HepG2 (cell line): ENCODE results near the gene MGST1. TPM values are rescaled to one million over a fixed set of nuclear protein-coding genes. Genes with fewer than 3 reads are reported as not detected.

Experiments
- ATAC-seq: fragments of 200-7000 bp; cut with Tn5 transposase; 3 replicates; pipeline ENCODE4 v1.9.1; 2020; ENCODE audit warnings: mild to moderate bottlenecking, moderate library complexity
- BruUV-seq: library from RNA; stranded (reverse); fragments of 400-500 nt; replicated peaks from 2 replicates; lab custom pipeline; 2021; lab: Mats Ljungman, UMichigan
- CTCF ChIA-PET: fragments of 300-600 bp; formaldehyde crosslinking; extraction: SDS; loops from one replicate; lab custom pipeline; 2021; ENCODE audit warnings: low total read pairs, inconsistent platforms, low intra/inter-chr PET ratio; lab: Yijun Ruan, JAX
- POLR2A ChIA-PET: fragments of 350-600 bp; sonication (Branson Sonifier 250); formaldehyde crosslinking; loops from one replicate; lab custom pipeline; 2020; ENCODE audit warnings: antibody characterized with exemption, inconsistent platforms; lab: Yijun Ruan, JAX
- DNase-seq: peaks from one replicate; pipeline ENCODE4 v3.0.0-alpha.2; 2015; ENCODE audit warnings: low spot score
- FAIRE-seq: peaks from 3 replicates; lab custom pipeline; 2011; peaks lifted over from hg19 to GRCh38; lab: Jason Lieb, UNC
- H2AFZ ChIP-seq: one replicate; pipeline ENCODE4 v1.6.1; 2011; ENCODE audit warnings: low read length, inconsistent platforms
- H3K27ac ChIP-seq: fragments of 300-600 bp; 3 replicates; pipeline ENCODE4 v1.8.0; 2011; ENCODE audit warnings: mixed run types, mild to moderate bottlenecking, mixed read lengths, low read length, inconsistent platforms; ENCODE audit not compliant: insufficient read depth; ENCODE audit errors: extremely low read length
- H3K27me3 ChIP-seq, 2 experiments: fragments of 200-600 bp in 1 of 2; 2 replicates in 1 of 2; 3 replicates in 1 of 2; pipeline versions ENCODE4 v1.6.0 to v1.8.0; 2011; ENCODE audit warnings: low read length in 2 of 2, mild to moderate bottlenecking in 2 of 2, moderate library complexity in 2 of 2, inconsistent platforms in 1 of 2; ENCODE audit not compliant: insufficient read depth in 2 of 2, control insufficient read depth in 1 of 2
- H3K36me3 ChIP-seq, 2 experiments: fragments of 200-600 bp in 1 of 2; replicated peaks in 1 of 2; 2 replicates in 1 of 2; 3 replicates in 1 of 2; pipeline versions ENCODE4 v1.5.1 to v1.8.0; 2011; ENCODE audit warnings: low read length in 2 of 2, inconsistent platforms in 1 of 2; ENCODE audit not compliant: insufficient read depth in 2 of 2, control insufficient read depth in 1 of 2
- H3K4me1 ChIP-seq: 2 replicates; pipeline ENCODE4 v1.5.1; 2012; ENCODE audit warnings: low read length, inconsistent platforms; ENCODE audit not compliant: insufficient read depth
- H3K4me2 ChIP-seq: 2 replicates; pipeline ENCODE4 v1.6.0; 2011; ENCODE audit warnings: low read depth, low read length, inconsistent platforms
- H3K4me3 ChIP-seq, 3 experiments: fragments of 200-600 bp in 1 of 3; sonication (generic), shearing (Covaris generic) in 1 of 3; replicated peaks in 1 of 3; 2 replicates each; pipeline ENCODE4 v1.5.1; 2011 to 2016; ENCODE audit warnings: low read length in 3 of 3, inconsistent platforms in 2 of 3, low read depth in 2 of 3, mild to moderate bottlenecking in 2 of 3, control low read depth in 1 of 3, mixed read lengths in 1 of 3; ENCODE audit not compliant: insufficient read depth in 1 of 3
- H3K79me2 ChIP-seq: one replicate; pipeline ENCODE4 v1.6.1; 2011; ENCODE audit warnings: low read length, inconsistent platforms; ENCODE audit not compliant: insufficient read depth
- H3K9ac ChIP-seq: 2 replicates; pipeline ENCODE4 v1.6.0; 2011; ENCODE audit warnings: mild to moderate bottlenecking, low read depth, low read length, inconsistent platforms; ENCODE audit not compliant: insufficient read depth
- H3K9me3 ChIP-seq: 2 replicates; pipeline ENCODE4 v1.5.1; 2012; ENCODE audit warnings: mild to moderate bottlenecking, low read length
- H4K20me1 ChIP-seq: 2 replicates; pipeline ENCODE4 v1.6.0; 2011; ENCODE audit warnings: inconsistent platforms, mild to moderate bottlenecking, low read length, moderate library complexity; ENCODE audit not compliant: insufficient read depth
- ADNP ChIP-seq: sonication (generic); formaldehyde crosslinking; IDR thresholded peaks from 2 replicates; pipeline ENCODE4 v1.4.0; 2020; ENCODE audit warnings: missing genetic modification reagents
- SP2 ChIP-seq: sonication (generic); formaldehyde crosslinking; IDR thresholded peaks from 2 replicates; pipeline ENCODE4 v1.5.1; 2020; ENCODE audit warnings: mild to moderate bottlenecking, missing genetic modification reagents
- TCF7 ChIP-seq: sonication (generic); IDR thresholded peaks from 2 replicates; pipeline ENCODE4 v1.6.1; 2016; ENCODE audit warnings: antibody characterized with exemption, low read depth
- THAP9 ChIP-seq: sonication (generic); formaldehyde crosslinking; IDR thresholded peaks from 2 replicates; pipeline ENCODE4; 2020; ENCODE audit warnings: missing genetic modification reagents, mild to moderate bottlenecking, borderline replicate concordance
- ZNF207 ChIP-seq: fragments of 450-650 bp; IDR thresholded peaks from 2 replicates; pipeline ENCODE4 v1.6.1; 2016; ENCODE audit warnings: antibody characterized with exemption, borderline replicate concordance
- ZNF292 ChIP-seq: sonication (generic); formaldehyde crosslinking; IDR thresholded peaks from 2 replicates; pipeline ENCODE4 v1.8.1; 2022; ENCODE audit warnings: mild to moderate bottlenecking, low read depth, missing genetic modification reagents, borderline replicate concordance
- ZNF564 ChIP-seq: sonication (generic); formaldehyde crosslinking; IDR thresholded peaks from 2 replicates; pipeline ENCODE4 v1.8.1; 2023; ENCODE audit warnings: mild to moderate bottlenecking, missing genetic modification reagents
- ZNF614 ChIP-seq: IDR thresholded peaks from 2 replicates; pipeline ENCODE4 v1.6.1; 2018; ENCODE audit warnings: missing biosample characterization, missing genetic modification reagents, inconsistent platforms, borderline replicate concordance
- ZNF724P ChIP-seq: sonication (generic); formaldehyde crosslinking; IDR thresholded peaks from 2 replicates; pipeline ENCODE4 v1.8.0; 2022; ENCODE audit warnings: missing genetic modification reagents, borderline replicate concordance
- ZNF780A ChIP-seq: sonication (generic); formaldehyde crosslinking; IDR thresholded peaks from 2 replicates; pipeline ENCODE4 v1.8.0; 2022; ENCODE audit warnings: mild to moderate bottlenecking, missing genetic modification reagents, moderate library complexity
- ZNF781 ChIP-seq: sonication (generic); formaldehyde crosslinking; IDR thresholded peaks from 2 replicates; pipeline ENCODE4 v1.5.1; 2020; ENCODE audit warnings: borderline replicate concordance, mild to moderate bottlenecking, missing genetic modification reagents; ENCODE audit errors: not compliant biosample characterization
- WGBS: methylation state at CpG from one replicate; pipeline ENCODE4 v1.1.6; 2017; ENCODE audit warnings: low lambda C conversion rate; 5-methylcytosine and 5-hydroxymethylcytosine counted together
- in situ Hi-C: cut with HindIII; loops from 2 replicates; pipeline ENCODE4 v1.10.0; 2017; ENCODE audit warnings: low pct_unique_long_range_greater_than_20kb; ENCODE audit not compliant: extremely low pct_ligation_motif_present
- intact Hi-C: fragments of 100-400 bp; cut with micrococcal nuclease; formaldehyde crosslinking; loops from one replicate; pipeline ENCODE4 v1.10.0; 2022; ENCODE audit not compliant: unreplicated experiment
- polyA plus RNA-seq, 8 experiments: library from polyadenylated mRNA; depleted of rRNA in 3 of 8; stranded (reverse) in 7 of 8; unstranded in 1 of 8; fragments of >200 nt; fragmentation: Illumina TruSeq in 4 of 8; extraction: Trizol in 4 of 8; gene quantifications; 2 replicates each; pipeline versions ENCODE4 v1.2.1 to v1.2.3, GENCODE V29; 2011 to 2016; ENCODE audit warnings: low read depth in 4 of 8, missing spikeins in 1 of 8, mixed read lengths in 1 of 8; ENCODE audit not compliant: insufficient read depth in 1 of 8
- total RNA-seq, 5 experiments: library from RNA; depleted of rRNA; stranded (reverse); fragments of >200 nt; fragmentation: Illumina TruSeq; extraction: Trizol; gene quantifications; 2 replicates each; pipeline ENCODE4 v1.2.3, GENCODE V29; 2016; ENCODE audit warnings: low read depth in 1 of 5

Gene MGST1
- total and polyA plus RNA-seq, 2 of the 13 experiments (the other 11 are each of a cell fraction or from before 2014, with no cell fraction given), result 119 to 152 TPM

- H3K9ac ChIP-seq, result no peak overlapping the region
- H2AFZ ChIP-seq, result no peak overlapping the region
- no peaks in the 10 kb centered on the region for H3K36me3 ChIP-seq
- intact Hi-C loops, result no loop called here
- H3K4me2 ChIP-seq, result no peak overlapping the region
- ChIA-PET CTCF (no interaction called here), POLR2A (no interaction called here)
- in situ Hi-C loops, result no loop called here
- no TSS peak for BruUV-seq
- no peaks in the 10 kb centered on the region for H4K20me1 ChIP-seq
- no peak for ATAC-seq
- TF ChIP-seq ZNF724P (no peak), SP2 (no peak), ZNF614 (CRISPR knock-in tag) (no peak), ADNP (CRISPR knock-in tag) (no peak)
- TF ChIP-seq, all 625 proteins: peak for 0
- WGBS, result 19% methylated on average over 3 of the region's 3 CpGs
- DNase-seq (no peak), FAIRE-seq (no peak)
- Histone ChIP-seq H3K27me3 (no peaks in the 10 kb centered on the region), H3K79me2 (no peaks in the 10 kb centered on the region), H3K4me1 (no peaks in the 10 kb centered on the region), H3K9me3 (0 out of 2 replicates have a peak, but pooled peaks cover 5% of the 10 kb centered on the region), H3K4me3 (no peak overlapping the region), H3K27ac (no peak overlapping the region)
Observed at GRCh38 chr12:16325426-16325825, 22.0 kb upstream of the MGST1 start.

- Histone ChIP-seq H3K4me2 (no peak overlapping the region), H3K79me2 (no peaks in the 10 kb centered on the region), H3K27me3 (no peaks in the 10 kb centered on the region), H3K9ac (no peak overlapping the region), H2AFZ (no peak overlapping the region), H4K20me1 (no peaks in the 10 kb centered on the region), H3K36me3 (no peaks in the 10 kb centered on the region), H3K4me1 (no peaks in the 10 kb centered on the region), H3K9me3 (0 out of 2 replicates have a peak, but pooled peaks cover 5% of the 10 kb centered on the region), H3K27ac (no peak overlapping the region), H3K4me3 (no peak overlapping the region)
- DNase-seq (no peak), FAIRE-seq (no peak), ATAC-seq (no peak)
- no TSS peak for BruUV-seq
- 5% methylated on average over 1 of the region's 1 CpG for WGBS
- in situ Hi-C loops, result no loop called here
- TF ChIP-seq ZNF564 (peak; percentile 91), ZNF207 (no peak), THAP9 (CRISPR knock-in tag) (no peak), TCF7 (no peak), ZNF781 (CRISPR knock-in tag) (no peak), ZNF292 (CRISPR knock-in tag) (no peak), ZNF780A (no peak)
- intact Hi-C loops, result no loop called here
- POLR2A ChIA-PET, result no interaction called here
- CTCF ChIA-PET, result no interaction called here
Observed at GRCh38 chr12:16327963-16328362, 19.5 kb upstream of the MGST1 start.
